ENCODE measurements around the gene SOHLH2.

The SOHLH2 gene

DNA sequence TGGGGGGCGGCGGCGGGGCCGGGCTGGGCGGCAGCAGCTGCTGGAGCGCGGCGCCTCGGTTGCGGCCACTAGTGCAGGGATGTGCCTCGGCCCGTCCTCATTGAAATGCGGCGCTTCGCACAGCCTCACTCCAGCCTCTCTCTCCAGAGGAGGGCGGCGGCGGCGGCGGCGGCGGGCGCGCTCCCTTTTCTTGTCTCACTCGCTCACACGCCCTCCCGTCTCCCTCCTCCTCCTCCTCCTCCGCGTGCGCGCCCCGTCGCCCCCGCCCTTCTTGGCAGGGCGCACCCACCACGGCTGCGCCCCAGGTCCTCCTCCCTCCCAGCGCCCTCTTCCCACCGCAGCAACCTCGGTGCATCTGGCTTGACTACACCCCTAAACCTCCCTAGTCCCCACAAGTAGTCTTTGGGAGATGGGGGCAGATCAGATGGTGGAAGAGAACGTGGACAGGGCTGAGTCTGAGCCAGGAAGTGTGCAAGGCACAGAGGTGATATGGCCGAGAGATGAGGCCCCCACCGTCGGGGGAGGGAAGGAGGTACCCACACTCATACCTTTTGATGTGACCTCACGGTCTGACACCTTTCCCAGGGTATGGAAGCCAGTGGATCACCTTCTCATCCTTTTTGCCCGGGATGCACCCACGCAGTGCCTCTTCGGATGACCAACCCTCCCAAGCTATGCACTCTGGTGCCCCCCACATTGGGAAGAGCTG lies 83.0 kb downstream of the SOHLH2 start, which contains the start of gene DCLK1:
Gene DCLK1 (minus strand): TSS at position 161 of the 709 bp plus-strand sequence.
- FAIRE-seq: no peak

GRCh38 chr13:36130552-36131221 lies 83.7 kb downstream of the SOHLH2 start:
- FAIRE-seq: no peak

DNA sequence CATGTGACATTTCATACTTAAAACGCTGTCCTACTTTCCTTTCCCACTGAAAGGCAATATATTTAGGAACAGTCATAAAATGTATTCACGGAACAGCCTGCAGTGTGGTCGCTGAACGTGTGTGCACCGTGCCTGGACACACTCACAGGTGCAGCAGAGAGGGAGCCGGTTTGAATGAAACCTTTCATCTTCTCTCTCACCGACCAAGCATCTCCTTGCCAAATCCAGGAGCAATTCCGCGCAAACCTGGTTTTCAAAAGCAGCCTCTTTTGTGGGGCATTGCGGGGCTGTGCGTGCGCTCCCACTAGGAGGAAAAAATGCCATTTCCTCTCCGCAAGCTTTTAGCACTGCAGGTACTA lies 84.2 kb downstream of the SOHLH2 start:
- FAIRE-seq: no peak

DNA sequence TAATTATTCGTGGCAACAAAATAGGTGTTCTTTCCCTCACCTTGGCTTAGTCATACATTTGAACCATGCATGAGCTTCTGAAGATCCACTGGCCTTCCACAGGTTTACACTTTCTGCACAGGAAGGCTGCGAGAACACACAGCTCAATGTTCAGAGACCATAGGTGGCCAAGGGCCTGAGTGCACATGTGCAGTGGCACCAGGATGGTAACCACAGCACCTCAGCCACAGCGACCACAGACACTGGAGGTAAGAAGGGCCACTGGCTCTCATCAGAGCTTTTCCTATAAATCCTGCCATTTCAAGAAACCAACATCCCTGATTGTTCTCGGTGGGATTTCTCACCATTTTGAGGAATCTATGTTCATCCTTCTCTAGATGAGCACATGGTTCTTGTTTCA lies 84.8 kb downstream of the SOHLH2 start:
- FAIRE-seq: no peak

- FAIRE-seq: no peak
Observed at GRCh38 chr13:36126491-36126890, 87.9 kb downstream of the SOHLH2 start.

DNA sequence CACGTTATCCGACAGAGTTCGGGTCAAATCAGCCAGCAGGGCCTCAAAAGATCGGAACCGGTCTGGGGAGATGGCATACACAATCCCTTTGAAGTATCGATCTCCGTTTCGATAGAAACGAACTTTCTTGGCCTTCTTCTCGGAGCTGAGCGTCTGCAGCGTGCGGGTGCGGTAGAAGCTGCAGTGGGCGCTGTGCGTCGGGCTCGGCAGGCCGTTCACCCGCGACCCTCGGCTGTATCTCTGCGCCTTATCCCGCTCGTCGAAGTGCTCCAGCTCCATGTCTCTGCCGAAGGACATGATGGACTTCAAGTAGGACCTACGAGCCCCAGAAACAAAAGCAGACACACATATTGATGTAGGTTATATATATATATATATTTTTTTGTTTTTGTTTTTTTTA lies 88.5 kb downstream of the SOHLH2 start:
- no peak for FAIRE-seq

GRCh38 chr13:36124236-36124822 lies 90.0 kb downstream of the SOHLH2 start:
- FAIRE-seq: no peak

Data from islet of Langerhans (tissue), 1 donor.